GM18951 (cell line): Measurements from ENCODE around the gene ZNF554.

Source experiments
- POLR2A ChIP-seq: IDR thresholded peaks from 4 replicates; pipeline ENCODE4 v1.6.1; 2011; ENCODE audit warnings: mild to moderate bottlenecking; ENCODE audit not compliant: insufficient read length, insufficient read depth; ENCODE audit errors: extremely low read depth
- in situ Hi-C: fragments of 300-500 bp; cut with MboI; formaldehyde crosslinking; loops from one replicate; pipeline ENCODE4 v1.12.0; 2022; ENCODE audit warnings: low sequenced_read_pairs, mixed read lengths, inconsistent platforms; ENCODE audit not compliant: unreplicated experiment

The ZNF554 gene

DNA sequence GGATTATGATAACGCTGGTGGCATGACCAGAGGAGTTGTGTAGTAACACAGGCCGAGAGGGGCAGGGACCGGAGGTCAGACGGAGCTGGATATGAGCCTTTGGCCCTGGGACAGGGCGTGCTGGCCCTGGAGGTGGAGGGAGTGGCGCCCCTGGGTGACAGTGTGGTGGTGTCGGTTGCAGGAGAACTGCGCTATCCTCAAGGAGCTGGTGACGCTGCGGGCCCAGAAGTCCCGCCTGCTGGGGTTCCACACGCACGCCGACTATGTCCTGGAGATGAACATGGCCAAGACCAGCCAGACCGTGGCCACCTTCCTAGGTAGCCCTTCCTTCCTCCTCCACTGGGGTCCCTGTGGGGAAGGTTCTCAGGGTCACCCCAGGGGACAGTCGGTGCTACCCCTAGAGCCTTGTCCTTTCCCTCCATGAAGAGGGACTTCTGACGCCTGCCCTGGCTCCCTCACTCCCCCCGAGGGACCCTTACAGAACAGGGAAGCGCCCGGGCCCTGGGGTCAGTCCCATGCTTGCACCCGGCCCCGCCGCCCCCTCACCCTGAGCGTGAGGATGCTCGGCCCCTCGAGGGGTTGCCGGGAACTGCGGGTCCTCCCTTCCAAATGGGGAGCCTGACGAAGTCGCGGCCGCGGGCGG, 12.8 kb upstream of the ZNF554 start:
- no peak for TF ChIP-seq POLR2A
- in situ Hi-C loops, result no loop called here

GRCh38 chr19:2807379-2808128, 12.1 kb upstream of the ZNF554 start:
- no peak for TF ChIP-seq POLR2A
- in situ Hi-C loops, result no loop called here

DNA sequence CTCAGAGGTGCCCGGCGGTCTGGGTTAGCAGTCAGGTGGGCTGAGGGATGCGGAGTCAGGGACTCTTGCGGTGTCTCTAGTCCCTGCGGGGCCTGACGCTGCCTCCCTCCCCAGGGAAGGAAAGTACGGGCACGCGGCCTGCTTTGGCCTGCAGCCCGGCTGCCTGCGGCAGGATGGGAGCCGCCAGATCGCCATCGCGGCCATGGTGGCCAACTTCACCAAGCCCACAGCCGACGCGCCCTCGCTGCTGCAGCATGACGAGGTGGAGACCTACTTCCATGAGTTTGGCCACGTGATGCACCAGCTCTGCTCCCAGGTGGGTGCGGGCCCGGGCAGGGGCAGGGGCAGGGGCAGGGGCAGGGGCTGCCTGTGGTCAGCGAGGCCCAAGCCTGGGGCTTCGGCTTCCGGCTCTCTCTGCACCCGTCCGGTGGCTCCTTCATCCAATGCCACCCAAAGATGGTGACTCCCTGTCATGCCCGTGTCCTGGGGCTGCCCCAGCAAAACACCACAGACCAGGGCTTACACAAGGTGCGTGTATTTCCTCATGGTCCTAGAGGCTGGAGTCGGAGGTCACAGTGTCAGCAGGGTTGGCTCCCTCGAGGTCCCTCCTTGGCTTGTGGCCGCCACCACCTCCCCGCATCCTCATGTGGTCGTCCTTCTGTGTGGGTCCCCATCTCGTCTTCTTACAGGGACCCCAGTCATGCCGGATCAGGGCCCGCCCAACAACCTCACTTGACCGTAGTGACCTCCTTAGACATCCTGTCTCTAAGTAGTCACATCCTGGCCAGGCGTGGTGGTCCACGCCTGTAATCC, 11.3 kb upstream of the ZNF554 start:
- TF ChIP-seq POLR2A, result no peak
- in situ Hi-C loops, result no loop called here

DNA sequence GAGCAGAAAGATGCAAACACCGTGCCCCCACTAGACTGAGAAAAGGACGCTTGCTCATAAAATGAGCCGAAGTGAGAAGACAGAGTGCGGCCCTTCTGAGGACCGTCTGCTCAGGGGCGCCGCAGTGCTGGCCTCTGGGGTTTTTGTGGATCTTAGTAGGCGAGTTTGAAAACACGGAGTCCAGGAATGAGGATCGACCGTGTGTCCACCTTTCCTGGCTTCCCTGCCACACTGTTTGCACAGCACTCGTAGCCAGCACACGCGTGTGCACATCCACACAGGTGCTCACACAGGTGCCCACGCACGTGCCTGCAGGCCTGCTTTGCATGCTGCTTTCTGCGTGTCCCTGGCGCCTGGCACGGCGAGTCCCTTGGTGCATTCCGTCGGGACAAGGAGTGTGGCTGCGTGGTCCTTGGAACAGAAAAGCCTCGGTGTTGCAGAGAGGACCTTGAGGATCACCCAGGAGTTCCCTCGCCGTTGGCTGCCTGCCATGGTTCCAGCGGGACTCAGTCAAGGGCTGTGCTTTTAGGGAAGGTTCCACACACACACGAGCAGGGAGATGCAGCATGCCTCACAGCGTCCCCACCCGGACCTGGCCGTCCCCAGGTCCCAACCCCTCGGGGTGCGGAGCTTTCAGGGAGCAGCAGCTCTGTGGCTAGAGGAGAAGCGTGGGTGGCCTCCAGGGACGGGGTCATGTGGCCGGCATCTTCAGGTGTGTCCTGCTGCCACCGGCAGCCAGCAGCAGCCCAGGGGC, 10.1 kb upstream of the ZNF554 start:
- no peak for TF ChIP-seq POLR2A

GRCh38 chr19:2810141-2811091, 9.3 kb upstream of the ZNF554 start:
- TF ChIP-seq POLR2A, result no peak
- in situ Hi-C loops, result no loop called here

More for the DNA sequence above, 10.1 kb upstream of the ZNF554 start:
- in situ Hi-C loops, result no loop called here

DNA sequence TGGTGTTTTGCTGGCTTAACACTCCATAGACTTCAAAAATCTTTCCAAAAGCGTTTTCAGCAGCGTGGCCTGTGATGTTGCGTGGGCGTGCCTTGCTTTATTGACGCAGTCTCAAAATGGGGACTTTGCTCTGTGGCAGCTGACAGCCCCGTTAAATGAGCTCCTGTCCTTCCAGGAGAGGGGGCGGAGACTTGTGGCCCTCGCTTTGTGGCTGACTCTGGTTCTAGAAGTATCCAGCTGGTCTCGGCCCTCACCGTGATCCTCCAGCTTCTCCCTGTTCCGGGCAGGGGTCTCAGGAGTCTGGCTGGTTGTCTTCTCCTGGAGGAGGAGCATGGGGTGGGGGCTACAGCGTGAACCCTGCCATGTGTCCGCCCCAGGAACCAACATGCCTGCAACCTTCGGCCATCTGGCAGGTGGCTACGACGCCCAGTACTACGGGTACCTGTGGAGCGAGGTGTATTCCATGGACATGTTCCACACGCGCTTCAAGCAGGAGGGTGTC, 8.4 kb upstream of the ZNF554 start:
- in situ Hi-C loops, result no loop called here
- TF ChIP-seq POLR2A, result no peak

DNA sequence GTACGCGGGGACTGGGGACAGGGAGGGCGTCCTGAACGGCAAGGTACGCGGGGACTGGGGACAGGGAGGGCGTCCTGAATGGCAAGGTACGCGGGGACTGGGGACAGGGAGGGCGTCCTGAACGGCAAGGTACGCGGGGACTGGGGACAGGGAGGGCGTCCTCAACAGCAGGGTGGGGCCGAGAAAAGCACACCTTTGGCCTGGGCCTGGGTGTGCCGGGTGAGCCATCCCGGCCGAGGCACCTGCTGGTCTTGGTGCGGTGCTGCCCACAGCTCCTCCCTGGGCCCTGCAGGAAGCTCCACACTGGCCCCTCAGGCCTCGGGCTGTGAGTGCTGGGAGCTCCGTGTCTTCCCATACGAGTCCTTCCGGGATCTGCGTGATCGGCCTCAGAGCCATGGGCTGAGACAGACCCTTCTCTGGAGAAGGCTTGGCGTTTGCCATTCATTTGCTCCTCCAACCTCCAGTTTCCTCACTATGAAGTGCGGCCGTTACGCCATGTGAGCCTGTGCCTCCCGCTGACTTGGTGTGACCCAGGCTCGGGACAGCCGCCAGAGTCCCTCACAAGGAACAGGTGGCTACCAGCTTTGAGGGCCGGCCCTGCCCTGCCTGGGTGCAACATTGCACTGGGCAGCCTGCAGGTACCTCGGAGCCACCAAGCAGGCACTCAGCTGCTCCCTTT, 7.8 kb upstream of the ZNF554 start:
- TF ChIP-seq POLR2A, result no peak
- in situ Hi-C loops, result no loop called here

GRCh38 chr19:2812414-2813234, 7.0 kb upstream of the ZNF554 start:
- in situ Hi-C loops, result no loop called here

DNA sequence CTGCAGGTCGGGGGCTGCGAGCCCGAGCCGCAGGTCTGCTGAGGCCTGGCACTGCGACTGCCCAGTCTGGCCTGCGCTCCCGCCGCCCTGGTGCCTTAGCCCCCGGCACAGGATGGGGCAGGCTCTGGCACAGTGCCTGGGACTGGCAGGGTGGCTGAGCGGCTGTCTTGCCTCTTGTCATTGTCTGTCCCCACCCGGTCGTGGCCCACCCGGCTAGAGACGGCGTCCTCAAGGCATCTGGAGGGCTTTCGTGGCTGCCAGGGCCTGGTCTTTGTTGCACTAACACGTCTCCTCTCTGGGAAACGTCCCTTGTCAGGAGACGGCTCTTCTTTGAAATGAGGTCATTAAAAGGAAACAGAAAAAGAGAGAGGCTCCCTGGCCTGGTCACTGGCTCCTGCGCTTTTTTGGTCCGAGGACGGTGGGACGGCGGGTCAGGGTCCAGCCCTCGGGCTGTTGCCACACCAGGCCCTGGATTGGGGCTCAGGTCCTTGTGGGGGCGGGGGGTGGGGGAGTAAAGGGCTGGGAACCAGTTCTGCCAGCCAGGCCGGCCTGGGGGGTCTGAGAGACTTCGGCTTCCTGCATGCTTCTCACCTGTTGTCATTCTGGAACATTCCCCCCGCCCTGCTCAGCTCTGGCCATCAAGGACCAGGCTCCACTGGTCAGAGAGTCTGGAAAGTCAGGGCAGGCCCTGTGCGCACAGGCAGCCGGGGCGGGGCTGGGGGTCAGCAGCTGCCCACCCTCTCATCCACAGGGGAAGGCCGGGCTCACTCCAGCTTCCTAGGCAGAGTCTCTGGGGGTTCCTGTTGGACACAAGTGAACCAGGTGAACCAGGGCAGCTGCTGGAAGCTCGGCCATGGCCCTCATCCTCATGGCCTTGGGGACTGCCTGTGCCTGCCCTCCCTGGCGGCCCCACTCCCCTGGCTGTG, 6.2 kb upstream of the ZNF554 start:
- no peak for TF ChIP-seq POLR2A
- in situ Hi-C loops, result no loop called here

More at GRCh38 chr19:2812414-2813234, 7.0 kb upstream of the ZNF554 start:
- TF ChIP-seq POLR2A, result no peak

DNA sequence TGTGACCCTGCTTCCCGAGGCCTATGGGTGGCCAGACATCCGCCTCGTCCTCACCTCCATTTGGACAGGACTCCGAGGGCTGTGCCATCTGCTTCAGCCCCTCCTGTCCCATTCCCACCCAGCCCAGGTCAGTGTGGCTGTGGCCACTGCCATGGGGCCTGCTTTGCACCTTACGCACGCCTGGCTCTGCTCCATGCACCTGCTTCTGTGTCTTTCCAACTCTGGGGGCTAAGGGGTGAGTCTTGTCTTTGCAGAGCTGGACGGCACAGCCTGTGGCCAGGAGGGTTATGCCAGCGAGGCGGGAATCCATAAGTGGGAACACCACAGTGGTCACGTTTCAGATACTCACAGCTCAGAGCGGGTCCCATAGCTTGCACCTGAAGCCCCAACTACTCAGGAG, 5.2 kb upstream of the ZNF554 start:
- in situ Hi-C loops, result no loop called here
- no peak for TF ChIP-seq POLR2A
